Pons (tissue), 1 donor: ENCODE results near the gene PSME2.

Experiments used
- DNase-seq: peaks from one replicate; pipeline ENCODE4 v3.0.0-alpha.2; 2016; ENCODE audit warnings: low spot score

PSME2 gene

GRCh38 chr14:24151404-24152080, 5.1 kb upstream of the PSME2 start:
- no peak for DNase-seq

- DNase-seq = no peak
Observed at GRCh38 chr14:24150993-24151392, 4.6 kb upstream of the PSME2 start.

GRCh38 chr14:24150567-24150966, 4.2 kb upstream of the PSME2 start:
- no peak for DNase-seq

- no peak for DNase-seq
Observed at GRCh38 chr14:24150061-24150460, 3.7 kb upstream of the PSME2 start.

- no peak for DNase-seq
Observed at GRCh38 chr14:24149302-24149969, 3.0 kb upstream of the PSME2 start.

- DNase-seq = no peak
Observed at GRCh38 chr14:24147761-24148428, 1.5 kb upstream of the PSME2 start.

- DNase-seq = peak; percentile 99
Observed at GRCh38 chr14:24146978-24147760, 759 bp upstream of the PSME2 start, which contains the start of gene RNF31. Gene RNF31, plus strand, starts transcription at chr14:24147498. Its CDS starts 201 bp downstream, at chr14:24147699.

- DNase-seq = no peak
Observed at GRCh38 chr14:24145690-24146452, 539 bp downstream of the PSME2 start.

- no peak for DNase-seq
Observed at GRCh38 chr14:24145219-24145618, 1.2 kb downstream of the PSME2 start.

- DNase-seq = no peak
Observed at GRCh38 chr14:24144451-24144850, 2.0 kb downstream of the PSME2 start.

- no peak for DNase-seq
Observed at GRCh38 chr14:24143511-24143910, 2.9 kb downstream of the PSME2 start.

- peak; percentile 99 for DNase-seq
Observed at GRCh38 chr14:24141097-24141880, 5.1 kb downstream of the PSME2 start, which contains the start of gene EMC9. Gene EMC9, minus strand, starts transcription at chr14:24141591. Its CDS starts 287 bp downstream, at chr14:24141304.

GRCh38 chr14:24139272-24139934, 7.0 kb downstream of the PSME2 start:
- no peak for DNase-seq

- no peak for DNase-seq
Observed at GRCh38 chr14:24138396-24139271, 7.8 kb downstream of the PSME2 start.

GRCh38 chr14:24137529-24138395, 8.6 kb downstream of the PSME2 start:
- no peak for DNase-seq

- no peak for DNase-seq
Observed at GRCh38 chr14:24136684-24137528, 9.5 kb downstream of the PSME2 start.
